ENCODE results near the gene MAPK14. TPM values are rescaled to one million over a fixed set of nuclear protein-coding genes. Genes with fewer than 3 reads are reported as not detected.

Gene MAPK14
- total and polyA plus RNA-seq, 10 of the 15 experiments (the other 5 are each of a cell fraction or from before 2014, with no cell fraction given), result 12.5 to 59.5 (median 43.0) TPM

GRCh38 chr6:36141961-36142360, 114.4 kb downstream of the MAPK14 start:
- Histone ChIP-seq H4K20me1 (ENCODE audit: control insufficient read depth, insufficient read depth) (no peaks in the 10 kb centered on the region), H3K36me3 (ENCODE audit: control insufficient read depth in 2 of 2, insufficient read depth in 2 of 2, low read length in 1 of 2) (no peaks in the 10 kb centered on the region), H3K4me3 (no peak overlapping the region), H3K4me1 (ENCODE audit: control insufficient read depth, insufficient read depth, low read length) (no peaks in the 10 kb centered on the region), H3K79me2 (ENCODE audit: control insufficient read depth, insufficient read depth, low read length) (no peaks in the 10 kb centered on the region), H3K9me3 (replicated peaks; ENCODE audit: control insufficient read depth, insufficient read depth, low read length) (no peaks in the 10 kb centered on the region), H2AFZ (ENCODE audit: control insufficient read depth, low read depth, low read length) (no peak overlapping the region), H3K27ac (ENCODE audit: control insufficient read depth, insufficient read depth) (no peak overlapping the region), H3K9ac (ENCODE audit: control insufficient read depth, insufficient read depth, low read length) (no peak overlapping the region), H3K4me2 (ENCODE audit: control insufficient read depth, insufficient read depth) (no peak overlapping the region), H3K27me3 (replicated peaks in 1 of 2; ENCODE audit: control insufficient read depth in 2 of 2, insufficient read depth in 2 of 2, low read length in 1 of 2) (no peaks in the 10 kb centered on the region)
- intact Hi-C loops (cut with micrococcal nuclease; ENCODE audit: unreplicated experiment), result no loop called here
- ChIA-PET SMC1A (ENCODE audit: uncharacterized antibody, unreplicated experiment) (interaction anchor here (0.6 to 1.1 kb wide), 2 partner anchors 29 to 47 kb away, joined by 3 to 4 read pairs; no protein-coding TSS in a partner anchor), POLR2A (interaction anchor here (0.6 to 1.1 kb wide), 2 partner anchors 151 to 223 kb away, joined by 3 to 9 read pairs; no protein-coding TSS in a partner anchor), RAD21 (ENCODE audit: unreplicated experiment) (no interaction called here), CTCF (no interaction called here)
- BruUV-seq (replicated peaks), result no TSS peak
- WGBS (ENCODE audit: insufficient coverage, insufficient replicate concordance, low lambda C conversion rate, missing lambda C conversion rate), result 84% methylated on average over 4 of the region's 4 CpGs
- DNase-seq (ENCODE audit: low read depth, low spot score) (no peak), ATAC-seq (no peak), FAIRE-seq (no peak)
- no peak for TF ChIP-seq ZBED1 (IDR thresholded peaks at IDR 0.05; ENCODE audit: borderline replicate concordance)
- TF ChIP-seq ZBTB33 (IDR thresholded peaks at IDR 0.05), result no peak
- no peak for TF ChIP-seq EED (IDR thresholded peaks at IDR 0.05; ENCODE audit: low read depth)
- TF ChIP-seq, protein P1, sequence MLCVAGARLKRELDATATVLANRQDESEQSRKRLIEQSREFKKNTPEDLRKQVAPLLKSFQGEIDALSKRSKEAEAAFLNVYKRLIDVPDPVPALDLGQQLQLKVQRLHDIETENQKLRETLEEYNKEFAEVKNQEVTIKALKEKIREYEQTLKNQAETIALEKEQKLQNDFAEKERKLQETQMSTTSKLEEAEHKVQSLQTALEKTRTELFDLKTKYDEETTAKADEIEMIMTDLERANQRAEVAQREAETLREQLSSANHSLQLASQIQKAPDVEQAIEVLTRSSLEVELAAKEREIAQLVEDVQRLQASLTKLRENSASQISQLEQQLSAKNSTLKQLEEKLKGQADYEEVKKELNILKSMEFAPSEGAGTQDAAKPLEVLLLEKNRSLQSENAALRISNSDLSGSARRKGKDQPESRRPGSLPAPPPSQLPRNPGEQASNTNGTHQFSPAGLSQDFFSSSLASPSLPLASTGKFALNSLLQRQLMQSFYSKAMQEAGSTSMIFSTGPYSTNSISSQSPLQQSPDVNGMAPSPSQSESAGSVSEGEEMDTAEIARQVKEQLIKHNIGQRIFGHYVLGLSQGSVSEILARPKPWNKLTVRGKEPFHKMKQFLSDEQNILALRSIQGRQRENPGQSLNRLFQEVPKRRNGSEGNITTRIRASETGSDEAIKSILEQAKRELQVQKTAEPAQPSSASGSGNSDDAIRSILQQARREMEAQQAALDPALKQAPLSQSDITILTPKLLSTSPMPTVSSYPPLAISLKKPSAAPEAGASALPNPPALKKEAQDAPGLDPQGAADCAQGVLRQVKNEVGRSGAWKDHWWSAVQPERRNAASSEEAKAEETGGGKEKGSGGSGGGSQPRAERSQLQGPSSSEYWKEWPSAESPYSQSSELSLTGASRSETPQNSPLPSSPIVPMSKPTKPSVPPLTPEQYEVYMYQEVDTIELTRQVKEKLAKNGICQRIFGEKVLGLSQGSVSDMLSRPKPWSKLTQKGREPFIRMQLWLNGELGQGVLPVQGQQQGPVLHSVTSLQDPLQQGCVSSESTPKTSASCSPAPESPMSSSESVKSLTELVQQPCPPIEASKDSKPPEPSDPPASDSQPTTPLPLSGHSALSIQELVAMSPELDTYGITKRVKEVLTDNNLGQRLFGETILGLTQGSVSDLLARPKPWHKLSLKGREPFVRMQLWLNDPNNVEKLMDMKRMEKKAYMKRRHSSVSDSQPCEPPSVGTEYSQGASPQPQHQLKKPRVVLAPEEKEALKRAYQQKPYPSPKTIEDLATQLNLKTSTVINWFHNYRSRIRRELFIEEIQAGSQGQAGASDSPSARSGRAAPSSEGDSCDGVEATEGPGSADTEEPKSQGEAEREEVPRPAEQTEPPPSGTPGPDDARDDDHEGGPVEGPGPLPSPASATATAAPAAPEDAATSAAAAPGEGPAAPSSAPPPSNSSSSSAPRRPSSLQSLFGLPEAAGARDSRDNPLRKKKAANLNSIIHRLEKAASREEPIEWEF (IDR thresholded peaks at IDR 0.05; ENCODE audit: insufficient replicate concordance, low read depth, low read length), result no peak
- TF ChIP-seq SP1 (IDR thresholded peaks at IDR 0.05; ENCODE audit: low read depth, low read length), result no peak
- no peak for TF ChIP-seq JUNB (IDR thresholded peaks at IDR 0.05)
- no peak for TF ChIP-seq RFX5 (IDR thresholded peaks at IDR 0.05; ENCODE audit: low read depth, low read length)
- TF ChIP-seq ESRRA (IDR thresholded peaks at IDR 0.05; ENCODE audit: low read length), result no peak
- no peak for TF ChIP-seq MYC (IDR thresholded peaks at IDR 0.05; ENCODE audit: insufficient read depth, insufficient read length, insufficient replicate concordance, low read length, severe bottlenecking)
- no peak for TF ChIP-seq SREBF2 (IDR thresholded peaks at IDR 0.05; ENCODE audit: low read length)
- no peak for TF ChIP-seq CEBPZ (IDR thresholded peaks at IDR 0.05; ENCODE audit: low read depth, low read length)
- in situ Hi-C loops (cut with MboI), result no loop called here
